HG03064 (cell line): ENCODE measurements around the gene KLHL35.
"Not testable (repeated sequence)": the region's sequence is repeated elsewhere in the genome, so short reads cannot be mapped to it uniquely, and the experiment has no call there.

Experiments used
- ATAC-seq: cut with Tn5 transposase; IDR thresholded peaks from one replicate; pipeline ENCODE4 v1.9.1; 2021; ENCODE audit warnings: low read depth; ENCODE audit not compliant: unreplicated experiment

Gene KLHL35

DNA sequence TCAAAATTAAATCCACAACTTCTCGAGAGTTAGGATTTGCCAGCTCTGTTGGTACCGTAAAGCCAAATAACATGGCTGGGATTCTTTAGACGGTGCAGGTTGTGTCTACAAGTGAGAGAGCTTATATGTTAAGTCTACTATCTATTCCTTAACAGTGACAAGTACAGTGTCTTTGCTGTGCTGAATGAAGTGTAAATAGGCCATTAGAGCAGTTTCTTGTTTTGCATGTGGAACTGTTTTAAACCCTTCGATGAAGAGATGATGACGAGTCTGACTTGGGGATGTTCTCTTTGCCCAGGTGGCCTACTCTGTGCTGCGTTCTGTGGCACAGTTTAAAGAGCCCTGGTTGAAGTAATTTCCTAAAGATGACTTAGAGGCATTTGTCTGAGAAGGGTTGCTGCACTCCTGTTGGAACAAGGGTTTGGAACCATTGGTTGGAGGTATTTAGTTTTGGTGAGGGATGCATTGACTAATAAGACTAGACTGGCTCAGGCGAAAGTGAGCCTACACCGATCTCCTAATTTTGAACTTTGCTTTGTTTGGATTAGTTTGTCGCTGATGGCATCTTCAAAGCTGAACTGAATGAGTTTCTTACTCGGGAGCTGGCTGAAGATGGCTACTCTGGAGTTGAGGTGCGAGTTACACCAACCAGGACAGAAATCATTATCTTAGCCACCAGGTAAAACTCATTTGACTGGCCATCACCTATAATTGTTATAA, 32.7 kb downstream of the KLHL35 start:
- ATAC-seq = no peak

DNA sequence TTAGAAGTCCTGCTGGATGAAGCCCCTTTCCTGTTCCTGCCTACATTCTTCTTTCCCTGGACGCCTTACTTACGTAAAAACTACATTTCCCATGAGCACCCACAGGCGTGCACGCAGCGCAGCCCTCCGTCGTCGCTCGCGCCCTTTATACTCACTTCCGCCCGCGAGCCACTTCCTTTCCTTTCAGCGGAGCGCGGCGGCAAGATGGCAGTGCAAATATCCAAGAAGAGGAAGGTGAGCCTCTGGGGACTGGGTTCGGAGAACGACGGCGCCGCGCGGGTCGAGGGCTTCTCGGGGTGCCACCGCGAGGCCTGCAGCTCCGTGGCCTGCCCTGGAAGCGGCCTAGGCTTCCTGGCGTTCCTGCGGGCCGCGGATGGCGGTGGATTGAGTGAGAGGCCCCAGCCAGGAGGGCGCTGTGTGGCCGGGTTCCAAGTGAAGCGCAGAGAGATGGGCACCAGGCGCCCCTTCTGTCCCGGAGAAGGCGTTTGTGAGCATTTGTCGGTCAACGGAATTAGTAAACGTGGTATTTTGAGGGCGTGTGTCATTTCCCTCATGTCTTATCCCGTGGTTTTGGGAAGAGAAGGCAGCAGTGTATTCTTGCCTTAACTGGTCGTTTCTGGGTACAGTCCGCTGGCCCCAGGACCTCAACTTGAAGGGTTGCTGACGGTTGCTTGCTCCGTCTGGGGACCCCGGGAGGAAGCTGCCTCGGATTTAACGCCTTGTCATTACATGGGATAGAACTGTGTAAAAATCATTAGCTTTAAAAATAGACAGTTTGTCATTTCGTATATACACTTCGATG, 33.5 kb downstream of the KLHL35 start, which contains the start of gene RPS3:
Gene RPS3, plus strand, starts transcription at position 175 of the 802 bp plus-strand sequence. Its CDS starts 30 bp downstream, at position 205.
- peak; percentile 80 for ATAC-seq

DNA sequence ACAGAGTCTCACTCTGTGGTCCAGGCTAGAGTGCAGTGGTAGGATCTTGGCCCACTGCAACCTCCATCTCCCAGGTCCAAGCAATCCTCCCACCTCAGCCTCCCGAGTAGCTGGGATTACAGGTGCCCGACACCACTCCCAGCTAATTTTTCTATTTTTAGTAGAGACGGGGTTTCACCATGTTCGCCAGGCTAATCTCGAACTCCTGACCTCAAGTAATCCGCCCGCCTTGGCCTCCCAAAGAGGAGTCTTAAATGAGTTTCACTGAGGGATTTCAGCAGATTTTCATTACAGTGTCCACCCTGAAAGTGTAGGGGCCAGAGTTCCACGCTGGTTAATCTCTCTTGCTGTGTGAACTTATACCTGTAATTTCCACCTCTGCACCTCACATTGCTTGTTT, 34.1 kb downstream of the KLHL35 start:
- no peak for ATAC-seq

DNA sequence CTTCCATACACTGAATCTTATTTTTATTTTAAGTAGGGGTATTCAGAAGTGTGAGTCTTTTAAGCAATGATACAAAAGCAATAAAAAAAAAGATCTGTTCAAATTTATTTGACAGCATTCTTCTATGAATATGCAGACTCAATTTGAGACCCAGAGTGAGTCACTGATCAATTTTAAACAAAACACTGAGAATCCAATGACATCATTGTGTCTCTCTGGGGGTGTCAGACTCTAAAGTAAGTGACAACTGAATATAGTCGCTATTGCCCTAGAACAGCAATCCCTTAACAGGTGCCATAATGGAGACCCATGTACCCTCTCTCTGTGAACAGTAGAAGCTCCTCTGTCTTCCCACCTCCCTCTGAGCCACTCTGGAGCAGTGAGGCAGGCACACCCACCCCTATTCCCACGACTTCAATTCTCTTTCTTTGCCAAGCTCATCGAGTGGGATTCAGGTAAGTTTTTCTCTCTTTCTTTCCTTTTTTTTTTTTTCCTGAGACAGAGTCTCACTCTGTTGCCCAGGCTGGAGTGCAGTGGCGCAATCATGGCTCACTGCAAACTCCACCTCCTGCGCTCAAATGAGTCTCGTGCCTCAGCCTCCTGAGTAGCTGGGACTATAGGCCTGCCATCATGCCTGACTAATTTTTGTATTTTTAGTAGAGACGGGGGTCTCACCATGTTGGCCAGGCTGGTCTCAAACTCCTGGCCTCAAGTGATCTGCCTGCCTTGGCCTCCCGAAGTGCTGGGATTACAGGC, 38.7 kb downstream of the KLHL35 start:
- ATAC-seq = no peak

DNA sequence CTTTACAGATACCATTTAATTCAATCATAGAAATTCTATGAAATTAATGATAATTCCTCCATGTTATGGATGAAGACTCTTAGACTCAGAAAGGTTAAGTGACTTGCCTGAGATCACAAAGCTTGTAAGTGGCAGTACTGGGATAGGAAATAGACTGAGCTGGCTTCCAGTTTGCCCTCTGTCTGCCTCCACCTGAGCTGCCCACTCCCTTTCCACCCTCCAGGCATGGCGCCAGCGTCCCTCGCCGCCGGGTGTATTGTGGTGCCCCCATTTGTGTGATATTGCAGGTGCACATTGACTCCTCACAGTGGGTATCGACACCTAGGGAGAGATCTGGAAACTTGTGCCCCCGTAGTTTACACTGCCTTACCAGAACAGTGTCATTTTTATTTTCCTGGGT, 43.1 kb downstream of the KLHL35 start:
- no peak for ATAC-seq

DNA sequence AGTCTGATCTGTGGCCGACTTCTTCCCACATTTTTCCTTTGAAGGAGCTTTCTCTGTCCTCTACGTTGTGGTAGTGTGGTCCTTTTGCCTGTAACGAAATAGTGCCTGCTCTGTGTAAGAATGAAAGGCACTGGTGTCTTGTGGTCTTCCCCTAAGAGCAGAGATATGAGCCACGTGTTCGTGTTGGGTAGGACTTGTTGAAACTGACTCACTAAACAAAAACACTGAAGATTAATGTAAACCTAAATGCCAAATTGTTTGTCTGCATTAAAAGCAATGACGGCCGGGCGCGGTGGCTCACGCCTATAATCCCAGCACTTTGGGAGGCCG, 43.8 kb downstream of the KLHL35 start:
- ATAC-seq = no peak

DNA sequence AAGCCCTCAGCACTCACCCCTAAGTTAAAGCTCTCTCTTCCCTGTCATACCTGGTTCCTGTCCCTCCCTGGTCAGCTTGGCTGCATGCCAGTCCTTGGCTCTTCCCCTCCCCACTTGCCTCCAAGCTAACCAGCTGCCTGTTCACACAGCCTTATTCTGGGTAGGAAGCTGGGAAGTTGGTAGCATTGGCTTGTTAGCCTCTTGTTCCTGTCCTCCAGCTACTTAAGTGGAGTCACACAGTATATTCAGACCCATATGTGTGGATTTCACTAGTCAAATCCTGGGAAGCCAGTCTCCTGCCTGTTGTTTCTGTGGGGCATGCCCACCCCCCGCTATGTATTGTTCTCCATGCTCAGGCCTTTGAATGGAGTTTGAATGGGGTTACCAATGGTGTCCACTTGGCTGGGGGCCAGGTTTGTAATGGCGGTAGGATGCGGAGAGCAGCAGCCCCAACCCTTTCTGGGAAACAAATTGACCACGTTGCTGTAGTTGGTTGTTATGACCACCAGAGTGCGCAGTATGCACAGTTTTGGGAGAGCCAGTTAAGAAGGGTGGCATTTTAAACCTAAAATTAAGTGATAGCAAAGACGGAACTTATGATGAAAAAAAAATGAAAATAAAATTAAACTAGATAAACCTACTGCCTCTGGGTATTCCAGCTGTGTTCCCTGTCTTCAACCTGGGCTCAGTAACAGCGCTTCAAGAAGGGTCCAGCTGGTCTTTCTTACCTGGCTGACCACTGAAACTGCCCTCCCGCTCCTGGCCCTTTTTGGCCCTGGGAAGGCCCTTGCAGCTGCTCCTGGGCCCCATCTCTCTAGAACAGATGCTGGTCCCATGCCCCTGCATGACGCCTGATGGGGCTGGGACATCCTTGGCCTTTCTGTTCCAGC, 44.4 kb downstream of the KLHL35 start:
- ATAC-seq = no peak

DNA sequence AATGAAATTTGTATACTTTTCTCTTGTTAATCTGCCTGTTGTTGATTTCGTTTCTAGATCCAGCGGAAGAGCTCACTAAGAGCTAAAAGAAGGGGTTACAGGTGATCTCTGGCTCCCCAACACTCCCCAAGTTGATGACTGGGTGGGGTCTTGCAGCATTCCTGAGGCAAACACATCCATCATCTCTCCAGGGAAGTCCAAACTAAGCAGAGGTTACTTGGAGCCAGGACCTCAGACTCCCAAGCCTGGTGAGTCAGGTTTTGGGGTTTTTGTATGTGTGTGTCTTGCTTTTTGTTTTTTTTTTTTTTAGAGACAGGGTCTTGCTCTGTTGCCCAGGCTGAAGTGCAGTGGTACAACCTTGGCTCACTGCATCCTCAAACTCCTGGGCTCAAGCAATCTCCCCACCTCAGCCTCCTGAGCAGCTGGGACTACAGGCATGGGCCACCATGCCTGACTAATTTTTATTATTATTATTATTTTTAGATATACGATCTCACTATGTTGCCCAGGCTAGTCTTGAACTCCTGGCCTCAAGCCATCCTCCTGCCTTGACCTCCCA, 45.2 kb downstream of the KLHL35 start:
- ATAC-seq = no peak

DNA sequence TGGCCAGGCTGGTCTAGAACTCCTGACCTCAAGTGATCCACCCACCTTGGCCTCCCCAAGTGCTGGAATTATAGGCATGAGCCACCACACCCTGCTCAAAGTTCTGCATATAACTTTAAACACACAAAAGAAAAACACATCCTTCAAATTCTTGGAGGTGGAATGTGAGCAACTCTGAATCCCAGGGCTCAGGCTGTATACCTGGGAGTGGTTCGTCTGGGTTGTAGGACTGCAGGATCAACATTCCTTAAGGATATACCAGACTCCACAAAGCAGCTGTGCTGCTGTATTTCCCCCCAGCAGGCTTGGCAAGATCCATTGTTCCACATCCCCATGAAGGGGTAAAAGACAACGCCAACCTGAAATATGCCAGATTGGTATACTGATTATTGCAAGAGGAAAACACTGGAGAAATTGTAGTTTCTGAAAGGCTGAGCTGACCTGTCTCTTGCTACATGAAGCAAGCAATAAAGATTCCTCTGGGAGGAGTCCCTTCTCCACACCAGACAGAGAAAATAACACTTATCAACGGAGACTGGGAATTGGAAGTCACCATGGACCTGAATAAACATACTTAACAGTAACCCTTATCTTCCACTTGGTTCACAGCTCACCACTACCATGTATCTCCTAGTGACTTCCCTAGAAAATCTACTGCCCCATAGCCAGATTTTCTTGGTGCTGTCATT, 45.9 kb downstream of the KLHL35 start:
- no peak for ATAC-seq

DNA sequence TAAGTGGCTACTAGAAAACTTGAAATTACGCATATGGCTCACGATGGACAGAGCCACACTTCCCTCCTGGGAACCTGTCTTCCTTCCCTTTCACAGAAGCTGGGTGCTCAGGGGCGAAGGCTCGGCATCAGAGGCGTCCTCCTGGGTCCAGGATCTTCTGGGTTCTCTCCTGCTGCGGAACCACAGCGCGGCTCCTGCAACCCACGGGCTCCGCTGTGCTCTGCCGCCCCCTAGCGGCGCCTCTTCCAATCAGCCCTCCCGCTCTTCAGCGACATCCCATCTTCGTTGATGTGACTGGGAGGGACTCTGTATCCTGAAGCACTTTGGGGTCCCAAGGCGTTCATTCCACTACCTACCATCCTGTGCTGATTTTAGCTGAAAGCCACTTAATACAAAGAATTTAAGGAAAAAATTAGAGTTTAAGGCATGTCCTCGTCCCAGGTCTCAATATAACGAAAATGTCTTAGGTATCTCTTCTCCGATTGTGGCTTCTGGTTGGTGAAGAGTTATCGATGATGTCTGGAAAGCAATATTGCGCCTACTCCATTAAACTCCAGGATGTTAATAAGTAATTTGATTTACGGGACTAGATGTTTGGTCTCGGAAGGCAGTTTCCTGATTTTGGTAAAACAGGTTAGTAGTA, 48.4 kb downstream of the KLHL35 start:
- ATAC-seq = no peak

DNA sequence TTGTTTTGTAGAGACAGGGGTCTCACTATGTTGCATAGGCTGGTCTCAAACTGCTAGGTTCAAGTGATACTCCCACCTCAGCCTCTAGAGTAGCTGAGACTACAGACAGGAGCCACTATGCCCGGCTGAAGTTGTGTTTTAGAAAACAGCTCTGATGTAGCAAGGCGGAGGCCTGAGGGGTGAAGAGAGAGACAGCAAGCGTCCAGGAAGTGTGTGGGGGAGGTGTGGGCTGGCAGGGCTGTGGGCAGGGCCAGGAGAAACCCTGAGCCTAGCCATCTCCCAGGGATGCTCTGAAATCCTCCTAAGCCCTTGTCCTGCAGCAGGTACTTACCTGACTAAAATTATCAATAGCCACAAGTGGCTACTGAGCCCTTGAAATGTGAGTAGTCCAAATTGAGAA, 49.8 kb downstream of the KLHL35 start:
- ATAC-seq = no peak

DNA sequence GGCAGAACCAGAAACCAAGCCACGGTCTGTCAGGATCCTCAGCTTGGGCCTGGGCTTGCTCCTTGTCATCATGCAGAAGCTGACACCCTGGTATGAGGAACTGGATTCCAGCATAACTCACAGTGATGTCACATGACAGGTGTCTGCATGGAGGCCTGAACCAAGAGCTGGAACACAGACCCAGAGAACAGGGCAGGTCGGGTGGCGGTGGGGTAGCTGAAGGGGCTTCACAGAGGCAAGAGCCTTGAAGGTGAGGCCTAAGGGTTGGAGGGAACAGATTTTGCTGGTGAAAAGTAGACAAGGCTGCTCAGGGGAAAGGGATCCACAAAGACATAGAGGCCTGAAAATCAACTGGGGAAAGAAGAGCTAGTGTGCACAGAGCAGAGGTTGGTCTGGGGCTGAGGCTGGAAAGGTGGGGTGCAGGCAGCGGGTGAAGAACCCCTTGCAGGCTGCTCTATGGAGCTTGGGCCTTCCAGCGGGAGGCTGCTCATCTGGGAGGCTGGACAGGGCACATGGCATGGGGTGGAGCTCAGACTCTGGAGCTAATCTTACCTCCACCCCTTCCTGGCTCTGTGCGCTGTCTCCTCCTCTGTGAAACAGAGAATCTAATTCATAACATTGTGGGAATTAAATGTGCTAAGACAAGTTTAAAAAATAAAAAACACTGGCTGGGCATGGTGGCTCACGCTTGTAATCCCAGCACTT, 52.1 kb downstream of the KLHL35 start:
- ATAC-seq = no peak

DNA sequence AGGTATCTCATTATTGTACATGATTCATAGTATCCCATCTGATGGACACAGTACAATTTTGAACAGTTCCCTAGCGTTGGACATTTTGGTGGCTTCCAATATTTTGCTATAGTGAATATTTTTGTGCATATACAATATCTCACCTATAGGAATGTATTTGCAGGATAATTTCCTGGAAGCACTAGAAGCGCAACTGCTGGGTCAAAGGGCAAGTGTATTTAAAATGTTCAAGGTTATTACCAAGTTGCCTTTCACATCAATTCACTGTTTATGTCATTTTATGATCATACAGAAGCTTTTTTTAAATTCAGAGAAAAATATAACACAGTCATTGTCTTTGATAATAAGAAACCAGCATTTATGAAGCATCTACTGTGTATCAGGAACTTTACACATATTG, 52.8 kb downstream of the KLHL35 start:
- ATAC-seq = no peak

DNA sequence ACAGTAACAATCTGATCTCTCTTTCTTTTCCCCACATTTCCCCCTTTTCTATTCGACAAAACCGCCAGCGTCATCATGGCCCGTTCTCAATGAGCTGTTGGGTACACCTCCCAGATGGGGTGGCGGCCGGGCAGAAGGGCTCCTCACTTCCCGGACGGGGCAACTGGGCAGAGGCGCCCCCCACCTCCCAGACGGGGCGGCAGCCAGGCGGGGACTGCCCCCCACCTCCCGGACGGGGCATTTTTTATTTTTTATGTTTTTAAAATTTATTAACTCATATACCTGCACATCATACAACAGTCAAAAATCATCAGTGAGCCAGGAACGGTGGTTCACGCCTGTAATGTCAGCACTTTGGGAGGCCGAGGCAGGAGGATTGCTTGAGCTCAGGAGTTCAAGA, 54.2 kb downstream of the KLHL35 start:
- ATAC-seq = not testable (repeated sequence)

DNA sequence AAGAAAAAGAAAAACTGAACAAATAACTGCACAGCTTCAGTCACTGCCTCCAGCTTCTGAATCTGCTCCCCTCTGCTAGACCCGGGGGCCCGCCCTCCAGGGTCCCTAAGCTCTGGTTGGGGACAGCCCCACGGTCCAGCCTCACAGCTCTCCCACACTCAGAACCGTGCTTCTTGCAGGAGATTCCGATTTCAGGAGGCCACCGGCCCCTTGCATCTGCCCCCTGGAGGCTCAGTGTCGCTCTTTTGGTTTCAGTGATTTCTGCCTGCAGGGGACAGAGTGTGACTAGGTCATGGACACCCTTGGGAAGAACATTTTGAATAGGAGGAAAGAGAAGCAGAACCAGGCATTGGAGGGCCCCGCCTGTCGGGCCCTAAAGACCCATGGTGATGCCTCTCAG, 56.8 kb downstream of the KLHL35 start:
- ATAC-seq = no peak

DNA sequence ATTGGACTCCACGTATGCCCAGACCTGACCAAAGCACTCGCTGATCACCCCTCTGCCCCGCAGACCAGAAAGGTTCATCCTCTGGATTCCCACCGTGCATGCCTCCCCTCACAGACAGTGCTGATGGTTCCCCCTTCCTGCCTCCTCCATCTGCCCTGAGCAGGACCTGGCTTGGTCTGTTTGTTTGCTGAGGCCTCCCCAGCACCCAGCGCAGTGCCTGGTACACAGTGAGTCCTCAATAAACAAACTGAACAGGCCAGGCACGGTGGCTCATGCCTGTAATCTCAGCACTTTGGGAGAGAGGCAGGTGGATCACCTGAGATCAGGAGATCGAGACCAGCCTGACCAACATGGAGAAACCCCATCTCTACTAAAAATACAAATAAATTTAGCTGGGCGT, 57.4 kb downstream of the KLHL35 start:
- ATAC-seq = no peak

DNA sequence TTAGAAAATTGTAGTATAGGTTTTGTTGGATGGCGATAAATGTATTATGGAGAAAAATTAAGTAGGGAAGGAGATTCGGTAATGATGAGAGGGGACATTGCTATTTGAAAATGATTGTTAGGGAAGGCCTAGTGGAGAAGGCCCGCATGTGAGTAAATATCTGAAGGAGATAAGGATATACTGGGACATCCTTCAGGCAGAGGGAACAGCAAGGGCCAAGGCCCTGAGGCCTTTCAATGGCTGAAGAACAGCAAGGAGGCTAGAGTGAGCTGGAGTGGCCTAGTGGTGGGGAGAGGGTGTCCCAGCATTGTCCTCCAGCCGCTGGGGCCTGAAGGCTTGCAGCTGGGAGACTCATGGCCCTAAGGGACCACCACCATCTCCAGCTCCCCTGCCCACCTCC, 58.4 kb downstream of the KLHL35 start:
- no peak for ATAC-seq

DNA sequence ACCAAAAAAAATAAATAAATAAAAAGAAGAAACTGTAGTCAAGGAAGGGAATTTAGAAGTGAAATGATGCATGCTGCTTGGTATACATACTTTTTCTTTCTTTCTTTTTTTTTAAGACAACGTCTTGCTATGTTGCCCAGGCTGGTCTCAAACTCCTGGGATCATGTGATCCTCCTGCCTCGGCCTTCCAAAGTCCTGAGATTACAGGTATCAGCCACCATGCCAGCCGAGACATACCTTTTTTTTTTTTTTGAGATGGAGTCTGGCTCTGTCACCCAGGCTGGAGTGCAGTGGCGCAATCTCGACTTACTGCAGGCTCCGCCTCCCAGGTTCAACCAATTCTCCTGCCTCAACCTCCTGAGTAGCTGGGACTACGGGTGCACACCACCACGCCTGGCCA, 59.8 kb downstream of the KLHL35 start:
- no peak for ATAC-seq
